VCaP (cell line): ENCODE results near the gene DTWD1.
A peak's percentile ranks its signal among the peaks of the same experiment; 100 is the strongest.

Source experiments
- H3K27ac ChIP-seq: fragments of 450-650 bp; 2 replicates; pipeline ENCODE4 v1.5.1; 2017
- TF ChIP-seq, protein P1 (sequence below): fragments of 450-650 bp; conservative IDR thresholded peaks from 2 replicates; pipeline ENCODE4 v1.5.1; 2017; ENCODE audit warnings: mild to moderate bottlenecking, moderate library complexity

DTWD1 gene

DNA sequence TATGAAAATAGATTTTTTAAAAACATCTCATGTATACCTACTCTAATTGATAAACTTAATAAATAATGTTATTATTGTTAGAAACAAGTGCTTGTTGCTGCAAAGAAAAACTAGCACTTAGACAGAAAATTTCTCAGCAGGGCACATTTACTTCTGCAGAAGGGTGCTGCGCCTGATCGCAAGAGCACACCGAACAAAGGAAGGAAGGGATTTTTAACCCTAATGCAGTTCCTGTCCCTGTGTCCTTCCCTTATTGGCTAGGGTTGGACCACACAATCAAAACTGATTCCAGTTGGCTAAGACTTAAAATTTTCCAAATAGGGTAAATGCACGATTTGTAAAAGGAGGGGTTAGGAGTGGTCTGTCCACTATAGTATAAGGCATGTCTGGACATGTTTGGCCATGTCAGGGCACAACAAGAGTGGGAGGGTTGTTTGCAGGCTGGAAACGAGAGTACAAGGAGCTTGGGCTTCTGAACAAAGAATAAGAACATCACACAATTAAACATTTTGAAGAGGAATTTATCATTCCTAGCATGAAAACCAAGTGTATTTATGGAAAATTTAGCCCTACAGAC lies 4.7 kb downstream of the DTWD1 start:
- no peak overlapping the region for H3K27ac ChIP-seq

DNA sequence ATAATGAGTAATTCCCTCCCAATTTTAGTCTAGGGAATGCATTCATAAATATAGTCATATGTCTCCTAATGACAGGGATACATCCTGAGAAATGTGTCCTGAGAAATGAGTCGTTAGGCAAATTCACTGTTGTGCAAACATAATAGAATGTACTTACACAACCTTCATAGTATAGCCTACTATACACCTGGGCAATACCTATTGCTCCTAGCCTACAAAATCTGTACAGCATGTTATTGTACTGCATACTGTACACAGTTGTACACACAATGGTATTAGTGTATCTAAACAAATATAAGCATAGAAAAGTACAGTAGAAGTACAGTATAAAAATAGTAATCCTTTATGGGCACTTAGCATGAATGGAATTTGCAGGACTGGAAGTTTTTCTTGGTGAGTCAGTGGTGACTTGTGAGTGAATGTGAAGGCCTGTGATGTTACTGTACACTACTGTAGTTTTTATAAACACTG lies 6.6 kb downstream of the DTWD1 start:
- TF ChIP-seq, protein P1, sequence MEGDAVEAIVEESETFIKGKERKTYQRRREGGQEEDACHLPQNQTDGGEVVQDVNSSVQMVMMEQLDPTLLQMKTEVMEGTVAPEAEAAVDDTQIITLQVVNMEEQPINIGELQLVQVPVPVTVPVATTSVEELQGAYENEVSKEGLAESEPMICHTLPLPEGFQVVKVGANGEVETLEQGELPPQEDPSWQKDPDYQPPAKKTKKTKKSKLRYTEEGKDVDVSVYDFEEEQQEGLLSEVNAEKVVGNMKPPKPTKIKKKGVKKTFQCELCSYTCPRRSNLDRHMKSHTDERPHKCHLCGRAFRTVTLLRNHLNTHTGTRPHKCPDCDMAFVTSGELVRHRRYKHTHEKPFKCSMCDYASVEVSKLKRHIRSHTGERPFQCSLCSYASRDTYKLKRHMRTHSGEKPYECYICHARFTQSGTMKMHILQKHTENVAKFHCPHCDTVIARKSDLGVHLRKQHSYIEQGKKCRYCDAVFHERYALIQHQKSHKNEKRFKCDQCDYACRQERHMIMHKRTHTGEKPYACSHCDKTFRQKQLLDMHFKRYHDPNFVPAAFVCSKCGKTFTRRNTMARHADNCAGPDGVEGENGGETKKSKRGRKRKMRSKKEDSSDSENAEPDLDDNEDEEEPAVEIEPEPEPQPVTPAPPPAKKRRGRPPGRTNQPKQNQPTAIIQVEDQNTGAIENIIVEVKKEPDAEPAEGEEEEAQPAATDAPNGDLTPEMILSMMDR: no peak
- H3K27ac ChIP-seq: no peak overlapping the region

More for the DNA sequence above, 4.7 kb downstream of the DTWD1 start:
- TF ChIP-seq, protein P1: no peak

DNA sequence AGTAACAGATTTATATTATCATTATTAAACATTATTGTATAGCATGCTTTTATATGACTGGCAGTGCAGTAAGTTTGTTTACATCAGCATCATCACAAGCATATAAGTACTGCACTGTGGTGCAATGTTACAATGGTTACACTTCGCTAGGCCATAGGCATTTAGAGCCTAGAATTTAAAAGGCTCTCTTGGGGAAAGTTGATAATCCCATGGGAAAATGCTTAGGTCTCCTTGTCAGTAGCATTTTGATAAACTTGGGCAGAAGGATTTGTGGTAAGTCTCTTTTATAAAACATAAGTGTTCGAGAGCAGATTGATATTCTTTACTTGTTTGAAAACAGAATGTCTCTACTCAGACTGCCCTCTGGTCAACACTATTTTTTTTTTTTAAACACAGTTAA lies 7.5 kb downstream of the DTWD1 start:
- TF ChIP-seq, protein P1: no peak
- H3K27ac ChIP-seq: no peak overlapping the region

DNA sequence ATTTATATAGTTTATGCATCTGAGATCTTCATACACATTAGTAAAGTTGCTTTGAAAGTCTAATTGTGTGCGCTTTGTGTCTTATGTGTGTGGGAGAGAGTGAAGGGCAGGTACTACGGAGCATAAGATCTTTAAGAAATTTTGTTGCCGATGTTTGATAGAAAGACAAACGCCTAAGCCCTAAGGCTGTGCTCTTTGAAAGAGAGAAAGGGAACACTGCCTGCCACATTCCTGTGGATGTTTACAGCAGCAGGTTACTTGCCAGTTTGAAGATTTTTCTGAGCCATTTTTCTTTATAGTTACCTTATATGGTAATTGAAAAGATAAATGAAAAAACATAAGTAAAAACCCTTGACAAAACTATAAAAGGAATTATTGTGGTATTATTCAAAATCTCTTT lies 17.0 kb downstream of the DTWD1 start:
- TF ChIP-seq, protein P1: no peak
- H3K27ac ChIP-seq: no peak overlapping the region

DNA sequence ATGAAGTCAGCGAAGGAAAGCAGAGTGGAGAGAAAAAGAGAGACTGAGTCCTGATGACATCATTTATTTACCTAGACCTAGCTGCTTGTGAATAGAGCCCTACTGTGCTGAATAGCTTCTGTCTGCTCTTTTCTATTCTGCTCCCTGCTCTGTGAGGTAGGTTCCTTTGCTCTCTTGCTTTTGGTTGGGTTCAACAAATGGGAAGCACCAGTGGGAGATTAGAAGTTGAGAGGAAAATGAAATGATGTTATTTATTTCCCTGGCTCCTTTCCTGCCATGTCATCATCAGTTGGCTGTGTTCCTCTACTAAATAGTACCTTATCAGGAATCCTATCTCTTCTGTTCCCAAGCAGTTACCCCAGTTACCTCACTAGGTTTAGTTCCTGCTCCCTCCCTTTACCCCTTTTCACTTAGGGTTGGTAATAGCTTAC lies 23.5 kb downstream of the DTWD1 start:
- TF ChIP-seq, protein P1: no peak
- peak overlapping the region; percentile 75 for H3K27ac ChIP-seq

DNA sequence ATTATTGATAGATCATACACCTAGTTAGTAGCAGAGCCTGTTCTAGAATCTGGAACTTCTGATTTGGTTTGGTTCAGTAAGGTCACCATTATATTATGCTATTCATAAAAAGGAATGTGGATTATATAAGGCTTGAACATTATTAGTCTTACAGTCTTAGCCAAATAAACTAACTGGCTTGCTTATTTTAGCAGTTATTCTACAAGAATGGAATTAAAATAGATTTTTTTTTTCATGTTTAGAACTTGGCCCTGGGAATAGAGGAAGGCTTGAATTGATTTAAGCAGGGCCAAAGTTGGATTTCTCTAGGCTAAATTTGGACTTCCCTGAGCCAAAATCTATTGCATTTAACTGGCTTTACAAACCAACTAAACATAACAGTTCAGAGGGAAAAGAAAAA lies 24.4 kb downstream of the DTWD1 start:
- peak overlapping the region; percentile 75 for H3K27ac ChIP-seq
- TF ChIP-seq, protein P1: no peak

DNA sequence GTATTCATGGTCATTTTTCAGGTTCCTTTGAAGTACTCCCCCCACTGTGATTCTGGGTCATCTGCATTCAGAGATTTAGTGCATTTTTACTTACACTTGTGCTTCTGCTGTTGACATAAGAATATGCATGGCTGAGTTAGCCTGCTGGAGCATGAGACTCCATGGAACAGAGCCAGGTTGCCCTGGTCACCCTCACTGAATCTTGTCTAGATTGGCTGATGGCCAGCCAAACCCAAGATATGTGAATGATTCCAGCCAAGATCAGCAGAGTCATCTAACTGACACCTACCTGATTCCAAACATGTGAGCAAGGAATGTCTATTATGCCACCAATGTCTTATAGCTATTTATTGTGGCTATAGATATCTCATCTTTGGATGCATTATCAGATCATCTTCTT lies 25.1 kb downstream of the DTWD1 start:
- peak overlapping the region; percentile 75 for H3K27ac ChIP-seq
- TF ChIP-seq, protein P1: no peak
